GM12801 (cell line): ENCODE data around the gene MPIG6B.

Source experiments
- CTCF ChIP-seq: IDR thresholded peaks from one replicate; pipeline ENCODE4 v1.5.1; 2011; ENCODE audit warnings: control low read depth; ENCODE audit not compliant: insufficient read length; ENCODE audit errors: extremely low read depth

MPIG6B gene

GRCh38 chr6:31723245-31723979 is at the start of gene MPIG6B:
Gene MPIG6B, plus strand, starts transcription at chr6:31723373. Its CDS starts 11 bp downstream, at chr6:31723384.
- no peak for TF ChIP-seq CTCF

- no peak for TF ChIP-seq CTCF
Observed at GRCh38 chr6:31676322-31676903, 46.8 kb upstream of the MPIG6B start.

DNA sequence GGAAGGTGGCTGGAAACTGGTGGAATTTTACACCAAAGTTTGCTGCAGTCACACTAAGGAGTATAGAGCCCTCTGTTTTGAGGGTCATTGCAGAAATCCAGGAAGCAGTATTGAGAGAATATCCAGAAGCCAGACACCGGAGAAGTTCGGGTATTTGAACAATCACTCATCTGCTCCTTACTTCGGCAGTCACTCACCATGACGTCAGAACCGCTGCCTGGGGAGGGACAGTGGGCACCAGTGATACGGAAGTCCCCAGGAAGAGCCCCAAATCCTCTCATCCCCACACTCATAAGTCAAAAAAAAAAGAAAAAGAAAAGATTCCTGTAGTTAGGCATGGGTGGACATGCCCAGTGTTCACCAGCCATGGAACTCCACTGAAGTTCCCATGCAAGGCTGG is 46.3 kb upstream of the MPIG6B start:
- TF ChIP-seq CTCF = no peak

DNA sequence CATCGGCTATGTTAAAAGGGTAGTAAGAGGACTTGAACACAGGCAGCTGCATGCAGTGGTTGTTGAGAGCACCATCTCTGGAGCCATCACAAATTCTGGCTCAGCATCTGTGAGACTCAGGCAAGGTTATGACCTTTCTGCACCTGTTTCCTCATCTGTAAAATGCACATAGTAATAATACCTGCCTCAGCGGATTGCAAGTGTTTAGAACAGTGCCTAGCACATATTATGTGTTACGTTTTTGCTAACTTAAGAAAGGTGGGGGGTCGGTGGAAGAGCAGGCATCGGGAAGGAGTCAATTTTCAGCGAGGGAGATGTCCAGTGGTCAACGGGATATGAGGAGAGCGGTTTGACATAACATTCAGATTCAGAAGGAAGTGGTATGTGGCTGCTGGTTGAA is 45.2 kb upstream of the MPIG6B start:
- TF ChIP-seq CTCF = no peak

DNA sequence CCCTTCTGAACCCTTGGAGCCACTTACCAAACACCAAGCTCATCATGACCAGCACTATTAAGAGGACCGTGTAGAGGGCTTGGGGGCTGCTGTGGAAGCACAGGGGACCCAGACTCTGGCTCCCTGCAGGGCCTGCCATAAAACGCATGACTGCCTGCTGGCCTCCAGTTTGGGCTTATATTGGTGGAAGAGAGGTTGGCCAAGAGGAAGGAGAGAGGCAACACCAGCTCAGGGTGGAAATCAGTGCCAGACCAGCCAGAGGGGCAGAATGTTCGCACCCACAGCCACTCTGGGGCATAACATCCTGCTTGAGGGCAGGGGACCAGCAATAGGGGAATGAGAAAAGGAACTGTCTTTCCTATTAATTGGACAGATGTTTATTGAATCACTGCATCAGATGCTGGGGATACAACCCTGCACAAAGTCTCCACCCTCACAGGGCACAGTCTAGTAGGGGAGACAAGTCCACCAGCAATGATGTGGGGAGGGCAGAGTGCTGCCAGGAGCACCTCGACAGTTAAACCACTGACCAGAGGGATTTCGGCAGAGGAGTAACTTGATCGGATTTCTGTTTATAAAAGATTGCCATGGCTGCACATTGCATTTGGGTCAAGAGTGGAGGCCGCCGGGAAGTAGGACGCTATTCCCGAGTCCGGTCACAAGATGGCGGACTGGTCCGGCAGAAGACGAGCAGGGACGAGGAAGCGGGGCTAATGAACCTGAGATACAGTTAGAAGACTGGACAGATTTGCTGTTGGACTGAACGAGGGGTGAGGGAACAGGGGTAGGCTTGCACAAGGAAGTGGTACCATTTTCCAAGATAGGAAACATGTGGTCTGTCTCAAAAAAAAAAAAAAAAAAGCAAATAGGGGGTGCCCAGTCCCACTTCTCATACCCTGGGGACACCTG is 42.7 kb upstream of the MPIG6B start, which contains the start of gene LY6G5C:
Gene LY6G5C (minus strand): TSS at position 842 of the 909 bp plus-strand sequence. CDS start 694 bp downstream, at position 148.
- TF ChIP-seq CTCF = no peak

DNA sequence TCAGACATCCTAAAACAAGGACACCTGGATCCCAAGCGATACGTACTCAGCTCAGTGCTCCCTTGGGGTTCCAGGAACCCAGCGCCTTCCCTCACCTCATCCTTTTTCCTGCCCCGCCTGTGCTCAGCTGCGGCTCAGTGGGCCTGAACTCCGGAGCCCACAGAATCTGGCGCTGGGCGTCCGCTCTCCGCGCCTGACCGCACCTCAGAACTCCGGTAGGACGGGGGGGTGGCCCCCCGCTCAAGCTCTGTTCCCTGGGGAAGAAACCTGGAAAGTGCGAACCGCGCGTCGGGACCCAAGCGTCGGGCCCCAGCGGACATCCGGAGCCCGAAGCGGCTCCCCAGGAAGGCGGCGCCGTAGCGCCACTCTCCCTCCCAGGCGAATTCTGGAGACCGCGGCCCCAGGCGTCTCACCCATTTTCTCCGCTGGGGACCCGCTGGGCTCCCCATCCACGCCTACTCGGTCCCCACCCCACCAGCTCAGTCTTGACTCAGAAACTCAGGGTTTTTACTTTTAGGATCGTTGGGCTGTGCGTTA is 42.0 kb upstream of the MPIG6B start:
- no peak for TF ChIP-seq CTCF

DNA sequence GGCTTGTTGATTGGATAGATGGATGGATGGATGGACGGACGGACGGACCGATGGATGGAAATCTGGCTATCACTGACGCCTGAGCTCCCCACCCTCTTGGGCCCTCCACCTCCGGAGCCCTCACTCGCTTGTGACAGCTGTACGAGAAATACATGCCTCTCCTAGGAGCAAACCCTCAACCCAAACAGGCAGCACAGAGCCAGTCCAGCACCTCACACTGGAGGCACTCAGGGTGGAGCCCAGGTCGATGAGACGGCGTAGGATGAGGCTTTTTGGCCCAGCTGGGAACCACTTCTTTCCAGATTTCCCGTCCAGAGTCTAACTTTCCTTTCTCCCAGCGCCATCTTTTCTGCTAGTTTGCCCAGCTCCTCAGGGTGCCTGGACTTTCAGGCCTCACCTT is 39.6 kb upstream of the MPIG6B start:
- TF ChIP-seq CTCF = no peak
